ENCODE results near the gene SSR3. TPM values are rescaled to one million over a fixed set of nuclear protein-coding genes. Genes with fewer than 3 reads are reported as not detected.

Gene SSR3
- total and polyA plus RNA-seq, 11 donors: 112 to 900 (median 197) TPM

GRCh38 chr3:156581033-156581432 lies 26.1 kb upstream of the SSR3 start:
- no peak for ATAC-seq
- DNase-seq: no peak
- Histone ChIP-seq H3K27ac (no peak overlapping the region), H3K36me3 (no peaks in the 10 kb centered on the region), H3K4me1 (peaks cover 0 to 41% (median 0%) of the 10 kb centered on the region in 12 donors), H3K4me3 (no peak overlapping the region), H3K27me3 (no peaks in the 10 kb centered on the region), H3K9me3 (no peaks in the 10 kb centered on the region)
- intact Hi-C loops (cut with DNase I): no loop called here
- TF ChIP-seq POLR2A (IDR thresholded peaks at IDR 0.05) (no peak), CTCF (IDR thresholded peaks at IDR 0.05) (no peak)
- WGBS, 4 donors: 94 to 97% (median 96%) methylated on average over 4 of the region's 4 CpGs

GRCh38 chr3:156579427-156579851 lies 24.5 kb upstream of the SSR3 start:
- Histone ChIP-seq H3K4me1 (peaks cover 0 to 41% (median 0%) of the 10 kb centered on the region in 12 donors), H3K27ac (no peak overlapping the region), H3K4me3 (no peak overlapping the region), H3K36me3 (no peaks in the 10 kb centered on the region), H3K9me3 (no peaks in the 10 kb centered on the region), H3K27me3 (no peaks in the 10 kb centered on the region)
- DNase-seq: no peak
- 58 to 67% (median 65%) methylated on average over 2 of the region's 2 CpGs for WGBS, 4 donors
- peak in 3 of 4 donors; percentile 32 to 73 (median 33) for ATAC-seq
- intact Hi-C loops (cut with DNase I): no loop called here
- TF ChIP-seq POLR2A (IDR thresholded peaks at IDR 0.05) (no peak), CTCF (IDR thresholded peaks at IDR 0.05) (no peak)

- ATAC-seq: no peak
- intact Hi-C loops (cut with DNase I): no loop called here
- TF ChIP-seq POLR2A (IDR thresholded peaks at IDR 0.05) (no peak), CTCF (IDR thresholded peaks at IDR 0.05) (no peak)
Measured at GRCh38 chr3:156577736-156578135, 22.8 kb upstream of the SSR3 start.

GRCh38 chr3:156576651-156577348 lies 21.9 kb upstream of the SSR3 start:
- Histone ChIP-seq H3K9me3 (no peaks in the 10 kb centered on the region), H3K4me3 (no peak overlapping the region), H3K27me3 (no peaks in the 10 kb centered on the region), H3K4me1 (peaks cover 0 to 32% (median 0%) of the 10 kb centered on the region in 12 donors), H3K36me3 (no peaks in the 10 kb centered on the region), H3K27ac (peak overlapping the region in 1 of 12 donors; percentile 23)
- peak in 1 of 4 donors; percentile 34 for ATAC-seq
- intact Hi-C loops (cut with DNase I): no loop called here
- TF ChIP-seq CTCF (IDR thresholded peaks at IDR 0.05) (peak in 2 of 12 donors; percentile 11 to 34), POLR2A (IDR thresholded peaks at IDR 0.05) (no peak)
- no peak for DNase-seq
- WGBS, 4 donors: 82 to 89% (median 85%) methylated on average over 2 of the region's 2 CpGs

More at GRCh38 chr3:156577736-156578135, 22.8 kb upstream of the SSR3 start:
- no peak for DNase-seq
- H3K9me3 ChIP-seq: no peaks in the 10 kb centered on the region
- peak overlapping the region in 1 of 12 donors; percentile 23 for H3K27ac ChIP-seq
- no peaks in the 10 kb centered on the region for H3K27me3 ChIP-seq
- no peaks in the 10 kb centered on the region for H3K36me3 ChIP-seq
- H3K4me3 ChIP-seq: no peak overlapping the region
- H3K4me1 ChIP-seq: peaks cover 0 to 32% (median 0%) of the 10 kb centered on the region in 12 donors
